Ectodermal cell (in vitro differentiated cells): Measurements from ENCODE around the gene TMCC1.
A peak's percentile ranks its signal among the peaks of the same experiment; 100 is the strongest.
"Not testable (repeated sequence)": the region's sequence is repeated elsewhere in the genome, so short reads cannot be mapped to it uniquely, and the experiment has no call there.

ENCODE experiments used
- H3K27ac ChIP-seq: 2 replicates; pipeline ENCODE4 v1.7.0; 2013; ENCODE audit warnings: mild to moderate bottlenecking, low read depth, low read length; ENCODE audit not compliant: insufficient read depth, poor library complexity, severe bottlenecking
- H3K27me3 ChIP-seq: 2 replicates; pipeline ENCODE4 v1.7.0; 2013; ENCODE audit warnings: mild to moderate bottlenecking, low read length; ENCODE audit not compliant: insufficient read depth, control insufficient read depth, poor library complexity, severe bottlenecking
- H3K36me3 ChIP-seq: one replicate; pipeline ENCODE4 v1.7.0; 2013; ENCODE audit warnings: low read length; ENCODE audit not compliant: control insufficient read depth, insufficient read depth
- H3K4me1 ChIP-seq: one replicate; pipeline ENCODE4 v1.7.0; 2013; ENCODE audit warnings: low read length; ENCODE audit not compliant: control insufficient read depth, insufficient read depth
- H3K4me3 ChIP-seq: 2 replicates; pipeline ENCODE4 v1.7.0; 2013; ENCODE audit warnings: low read depth, low read length, control low read depth; ENCODE audit not compliant: insufficient read depth
- H3K9me3 ChIP-seq: 2 replicates; pipeline ENCODE4 v1.7.0; 2013; ENCODE audit warnings: mild to moderate bottlenecking, low read length, moderate library complexity; ENCODE audit not compliant: control insufficient read depth
- WGBS, 2 experiments: methylation state at CpG; one replicate each; pipeline ENCODE4 v1.1.7; 2013; ENCODE audit warnings: missing lambda C conversion rate in 2 of 2; 5-methylcytosine and 5-hydroxymethylcytosine counted together

TMCC1 gene

DNA sequence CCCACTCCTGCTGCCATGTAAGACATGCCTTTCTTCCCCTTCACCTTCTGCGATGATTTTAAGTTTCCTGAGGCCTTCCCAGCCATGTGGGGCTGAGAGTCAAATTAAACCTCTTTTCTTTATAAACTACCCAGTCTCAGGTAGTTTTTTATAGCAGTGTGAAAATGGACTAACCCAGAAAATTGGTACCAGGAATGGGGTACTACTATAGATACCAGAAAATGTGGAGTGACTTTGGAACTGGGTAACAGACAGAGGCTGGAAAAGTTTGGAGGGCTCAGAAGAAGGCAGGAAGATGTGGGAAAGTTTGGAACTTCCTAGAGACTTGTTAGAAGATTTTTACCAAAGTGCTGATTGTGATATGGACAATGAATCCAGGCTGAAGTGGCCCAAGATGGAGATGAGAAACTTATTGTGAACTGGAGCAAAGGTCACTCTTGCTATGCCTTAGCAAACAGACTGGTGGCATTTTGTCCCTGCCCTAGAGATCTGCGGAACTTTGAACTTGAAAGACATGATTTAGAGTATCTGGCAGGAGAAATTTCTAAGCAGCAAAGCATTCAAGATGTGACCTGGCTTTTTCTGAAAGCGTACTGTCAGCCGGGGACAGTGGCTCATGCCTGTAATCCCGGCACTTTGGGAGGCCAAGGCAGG, 52.7 kb downstream of the TMCC1 start:
- Histone ChIP-seq H3K27ac (no peak overlapping the region), H3K4me1 (peaks cover 11% of the 10 kb centered on the region), H3K4me3 (no peak overlapping the region), H3K36me3 (no peaks in the 10 kb centered on the region), H3K9me3 (no peaks in the 10 kb centered on the region), H3K27me3 (no peaks in the 10 kb centered on the region)
- WGBS, 2 experiments = 92 to 97% methylated on average over 5 of the region's 5 CpGs

DNA sequence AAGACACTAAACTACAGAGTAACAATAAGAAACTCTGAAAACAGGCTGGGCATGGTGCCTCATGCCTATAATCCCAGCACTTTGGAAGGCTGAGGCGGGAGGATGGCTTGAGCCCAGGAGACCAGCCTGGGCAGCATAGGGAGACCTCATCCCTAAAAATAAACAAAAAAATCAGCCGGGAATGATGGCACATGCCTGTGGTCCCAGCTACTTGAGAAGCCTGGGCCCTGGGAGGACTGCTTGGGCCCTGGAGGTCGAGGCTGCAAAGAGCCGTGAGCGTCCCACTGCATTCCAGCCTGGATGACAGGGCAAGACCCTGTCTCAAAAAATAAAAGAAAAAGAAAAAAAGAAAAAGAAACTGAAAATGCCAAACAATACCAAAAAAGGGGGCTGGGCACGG, 55.4 kb downstream of the TMCC1 start:
- Histone ChIP-seq H3K36me3 (no peaks in the 10 kb centered on the region), H3K27ac (no peak overlapping the region), H3K9me3 (no peaks in the 10 kb centered on the region), H3K27me3 (no peaks in the 10 kb centered on the region), H3K4me1 (peaks cover 11% of the 10 kb centered on the region), H3K4me3 (no peak overlapping the region)
- 79 to 83% methylated on average over 6 of the region's 6 CpGs for WGBS, 2 experiments

DNA sequence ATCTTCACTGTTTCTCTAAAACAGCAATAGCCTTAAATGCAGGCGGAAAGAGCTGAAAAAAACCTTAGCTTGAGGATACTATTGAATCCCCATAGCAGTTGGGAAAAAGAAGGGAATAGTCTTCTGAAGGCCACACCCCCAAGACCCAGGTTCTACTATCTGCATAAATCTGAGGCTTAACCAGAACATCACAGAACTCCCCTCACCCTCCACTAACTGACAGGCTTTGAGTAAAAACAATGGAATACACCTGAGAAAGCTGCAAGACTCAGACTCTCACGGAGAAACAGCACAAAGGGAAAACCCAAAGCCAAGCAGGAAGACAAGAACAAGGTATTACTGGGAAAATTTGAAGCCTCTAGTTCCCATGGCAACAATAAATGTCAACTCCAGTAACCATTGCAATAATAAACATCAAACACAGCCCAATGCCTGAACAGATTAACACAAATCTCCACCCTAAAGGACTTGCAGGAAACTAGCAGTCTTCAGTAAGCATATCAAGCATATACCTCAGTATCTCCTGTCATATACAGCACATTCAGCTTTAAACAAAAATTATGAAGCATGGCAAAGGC, 56.4 kb downstream of the TMCC1 start:
- H3K4me3 ChIP-seq = no peak overlapping the region
- 58 to 63% methylated on average over 2 of the region's 2 CpGs for WGBS, 2 experiments
- no peaks in the 10 kb centered on the region for H3K9me3 ChIP-seq
- no peaks in the 10 kb centered on the region for H3K27me3 ChIP-seq
- no peaks in the 10 kb centered on the region for H3K36me3 ChIP-seq
- H3K4me1 ChIP-seq = peaks cover 11% of the 10 kb centered on the region
- H3K27ac ChIP-seq = peak overlapping the region; percentile 62

DNA sequence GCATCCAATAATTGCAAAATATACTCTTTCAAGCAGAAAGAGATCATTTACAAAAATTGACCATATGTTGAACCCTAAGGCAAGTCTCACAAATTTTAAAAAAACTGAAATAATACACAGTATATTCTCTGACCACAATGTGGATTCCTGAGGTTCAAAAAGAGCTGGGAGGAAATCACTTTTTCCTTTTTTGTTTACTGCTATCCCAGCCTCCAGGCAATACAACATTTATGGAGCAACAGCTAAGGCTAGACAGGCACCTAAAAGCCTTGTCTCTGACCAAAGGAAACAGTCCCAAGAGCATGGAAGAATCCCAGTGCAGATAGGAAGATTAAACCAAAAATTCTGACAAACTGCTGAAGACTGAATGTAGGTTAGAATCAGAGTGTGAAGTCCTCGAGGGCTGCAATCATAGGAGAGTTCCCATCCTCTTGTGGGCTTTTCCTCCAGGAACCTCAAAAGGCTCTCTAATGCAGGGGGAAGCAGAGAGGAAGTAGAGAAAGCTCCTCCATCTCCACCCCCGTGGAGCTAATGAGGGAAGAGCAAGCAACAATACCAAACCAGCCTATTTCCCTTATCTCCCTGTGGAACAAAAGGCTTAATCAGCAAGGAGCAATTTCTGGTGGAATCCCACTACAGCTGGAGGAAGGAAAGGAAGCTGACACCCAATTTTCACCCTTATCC, 57.0 kb downstream of the TMCC1 start:
- Histone ChIP-seq H3K36me3 (no peaks in the 10 kb centered on the region), H3K27me3 (no peaks in the 10 kb centered on the region), H3K4me3 (no peak overlapping the region), H3K27ac (peak overlapping the region; percentile 62), H3K4me1 (peaks cover 11% of the 10 kb centered on the region), H3K9me3 (no peaks in the 10 kb centered on the region)
- 42 to 45% methylated on average over 2 of the region's 2 CpGs for WGBS, 2 experiments

DNA sequence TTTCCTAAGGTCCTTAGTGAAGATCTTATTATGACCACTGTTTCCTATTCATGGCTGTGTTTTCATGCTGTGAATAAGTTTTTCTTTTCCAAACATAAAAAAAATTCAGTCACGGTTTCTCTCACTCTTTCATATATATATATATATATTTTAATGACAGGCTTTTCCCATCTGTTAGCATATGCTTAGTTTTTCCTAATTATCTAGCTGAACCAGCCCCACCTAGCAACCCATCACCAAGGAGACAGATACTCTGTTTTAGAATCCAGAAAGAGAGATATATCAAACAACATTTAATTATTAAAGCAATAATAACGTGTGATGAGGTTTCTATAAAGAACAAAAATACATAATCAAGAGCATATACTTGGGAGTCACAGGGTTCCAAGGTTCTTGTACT, 58.3 kb downstream of the TMCC1 start:
- H3K27ac ChIP-seq = no peak overlapping the region
- WGBS, 2 experiments = 75% methylated on average over 1 of the region's 2 CpGs; no CpG with 5 or more reads in 1 of the 2 experiments
- H3K27me3 ChIP-seq = no peaks in the 10 kb centered on the region

DNA sequence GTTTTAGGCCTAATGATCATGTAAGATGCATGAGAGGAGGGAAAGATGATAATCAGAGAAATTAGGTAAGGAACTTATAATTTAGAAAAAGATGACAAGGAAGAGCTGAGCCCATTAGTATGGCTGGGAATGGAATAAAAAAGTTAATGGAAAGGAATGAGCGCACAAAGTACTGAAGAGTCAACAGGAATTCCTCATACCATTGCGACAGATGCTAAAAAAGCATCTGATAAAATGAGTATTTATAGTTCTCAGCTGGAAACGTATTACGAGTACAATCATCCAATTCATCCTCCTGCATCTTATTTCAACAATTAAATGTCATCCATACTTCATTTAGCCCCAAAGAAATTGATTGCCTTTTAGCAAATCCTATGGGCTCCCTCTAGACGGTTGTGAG, 58.9 kb downstream of the TMCC1 start:
- H3K9me3 ChIP-seq = no peaks in the 10 kb centered on the region
- 91 to 93% methylated on average over 5 of the region's 5 CpGs for WGBS, 2 experiments
- peaks cover 11% of the 10 kb centered on the region for H3K4me1 ChIP-seq
- H3K4me3 ChIP-seq = no peak overlapping the region
- H3K27ac ChIP-seq = no peak overlapping the region
- H3K36me3 ChIP-seq = no peaks in the 10 kb centered on the region
- H3K27me3 ChIP-seq = no peaks in the 10 kb centered on the region

More for the DNA sequence above, 58.3 kb downstream of the TMCC1 start:
- Histone ChIP-seq H3K4me3 (no peak overlapping the region), H3K36me3 (no peaks in the 10 kb centered on the region), H3K9me3 (no peaks in the 10 kb centered on the region), H3K4me1 (peaks cover 11% of the 10 kb centered on the region)

DNA sequence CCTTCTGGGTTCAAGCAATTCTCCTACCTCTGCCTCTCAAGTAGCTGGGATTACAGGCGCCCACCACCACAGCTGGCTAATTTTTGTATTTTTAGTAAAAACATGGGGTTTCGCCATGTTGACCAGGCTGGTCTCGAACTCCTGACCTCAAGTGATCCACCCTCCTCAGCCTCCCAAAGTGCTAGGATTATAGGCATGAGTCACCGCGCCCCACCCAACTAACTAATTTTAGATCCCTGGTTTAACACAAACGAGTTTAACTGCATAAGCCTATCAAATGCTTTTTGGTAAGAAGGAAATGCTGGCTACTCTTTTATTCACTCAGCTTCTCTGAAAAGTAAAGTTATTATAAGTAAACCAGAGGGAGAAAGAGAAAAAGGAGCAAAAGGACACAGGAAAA, 61.6 kb downstream of the TMCC1 start:
- not testable (repeated sequence) for H3K27me3 ChIP-seq, H3K27ac ChIP-seq, H3K4me3 ChIP-seq, H3K9me3 ChIP-seq, H3K36me3 ChIP-seq, H3K4me1 ChIP-seq
- 90 to 92% methylated on average over 6 of the region's 6 CpGs for WGBS, 2 experiments

DNA sequence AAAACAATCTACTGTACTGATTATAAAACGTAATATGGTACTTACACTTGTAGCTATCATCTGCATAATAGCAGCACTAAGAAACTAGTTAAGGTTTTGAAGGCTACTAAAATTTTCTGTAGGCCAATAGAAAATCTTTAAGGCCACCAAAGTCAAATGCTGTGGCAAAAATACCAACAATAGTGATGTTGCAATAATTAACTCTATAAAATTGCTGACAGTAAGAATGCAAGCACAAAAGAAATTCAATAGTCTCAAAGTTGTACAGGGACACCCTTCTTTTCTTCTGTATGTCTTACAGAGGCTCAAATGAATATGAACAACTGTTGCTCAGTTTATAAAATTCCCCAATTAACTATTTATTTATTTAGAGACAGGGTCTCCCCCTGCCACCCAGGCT, 62.0 kb downstream of the TMCC1 start:
- no peaks in the 10 kb centered on the region for H3K36me3 ChIP-seq
- WGBS, 2 experiments = no CpG with 5 or more reads among the region's 1 CpG

DNA sequence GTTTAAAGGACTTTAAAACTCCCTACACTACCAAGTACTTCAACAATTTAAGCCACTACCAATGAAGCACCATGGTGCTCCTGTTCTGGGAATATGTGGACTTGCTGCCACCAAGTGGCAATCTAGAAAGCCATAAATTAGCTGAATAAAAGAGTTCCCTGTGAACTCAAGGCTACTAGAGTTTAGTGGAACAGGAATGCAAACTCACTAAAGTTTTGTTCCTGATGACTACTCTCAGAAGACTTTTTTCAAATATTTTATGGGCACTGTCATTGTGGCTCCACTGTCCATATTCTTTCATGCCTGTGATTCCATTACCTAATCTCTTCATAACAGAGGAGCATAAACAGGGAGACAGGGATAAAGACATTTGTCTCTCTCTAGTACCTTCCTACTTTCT, 63.9 kb downstream of the TMCC1 start:
- H3K4me1 ChIP-seq = no peaks in the 10 kb centered on the region
- H3K9me3 ChIP-seq = no peaks in the 10 kb centered on the region
- no peak overlapping the region for H3K4me3 ChIP-seq
- H3K27ac ChIP-seq = no peak overlapping the region
- no peaks in the 10 kb centered on the region for H3K36me3 ChIP-seq
- no peaks in the 10 kb centered on the region for H3K27me3 ChIP-seq

More for the DNA sequence above, 62.0 kb downstream of the TMCC1 start:
- Histone ChIP-seq H3K27ac (no peak overlapping the region), H3K4me1 (peaks cover 2% of the 10 kb centered on the region), H3K4me3 (no peak overlapping the region), H3K27me3 (no peaks in the 10 kb centered on the region), H3K9me3 (no peaks in the 10 kb centered on the region)

DNA sequence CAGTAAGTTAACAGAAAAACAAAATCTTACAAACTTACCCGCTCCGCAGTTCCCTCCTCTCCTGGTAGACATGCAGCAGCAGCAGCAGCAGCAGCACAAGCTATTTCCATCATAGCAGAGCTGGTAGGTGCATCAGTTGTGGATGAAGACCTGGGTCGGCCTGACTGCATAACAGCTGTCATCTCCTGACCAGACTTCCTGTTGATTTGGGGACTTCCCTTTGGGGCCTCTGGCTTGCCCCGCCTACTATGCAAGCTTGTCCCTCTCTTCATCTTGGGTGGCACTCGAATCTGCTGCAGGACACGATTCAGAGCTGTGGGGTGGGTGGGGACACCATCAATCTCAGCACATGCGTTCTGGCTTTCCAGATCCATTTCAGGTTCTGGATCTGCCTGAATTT, 65.7 kb downstream of the TMCC1 start:
- 84 to 92% methylated on average over 7 of the region's 7 CpGs for WGBS, 2 experiments
- H3K4me1 ChIP-seq = no peaks in the 10 kb centered on the region
- H3K27ac ChIP-seq = no peak overlapping the region
- no peaks in the 10 kb centered on the region for H3K9me3 ChIP-seq
- H3K4me3 ChIP-seq = no peak overlapping the region
- no peaks in the 10 kb centered on the region for H3K36me3 ChIP-seq
- H3K27me3 ChIP-seq = no peaks in the 10 kb centered on the region
